ENCODE results near the gene AKR1B1. TPM values are rescaled to one million over a fixed set of nuclear protein-coding genes. Genes with fewer than 3 reads are reported as not detected.

AKR1B1 gene
- total RNA-seq, 1 donor from 2014 or later = 61.8 TPM

- Mint-ChIP-seq H3K4me1 (ENCODE audit: unreplicated experiment) (peaks cover 6% of the 10 kb centered on the region), H3K27me3 (ENCODE audit: unreplicated experiment) (no peaks in the 10 kb centered on the region), H3K36me3 (ENCODE audit: unreplicated experiment) (no peaks in the 10 kb centered on the region), H3K27ac (ENCODE audit: unreplicated experiment) (no peak overlapping the region), H3K4me3 (ENCODE audit: unreplicated experiment) (no peak overlapping the region), H3K9me3 (ENCODE audit: unreplicated experiment) (peaks cover 4% of the 10 kb centered on the region)
- no peak for TF ChIP-seq CTCF (IDR thresholded peaks at IDR 0.05)
- no peak for DNase-seq (ENCODE audit: extremely low spot score, unreplicated experiment)
These were observed 13.8 kb upstream of the AKR1B1 start for GRCh38 chr7:134472572-134473244.

GRCh38 chr7:134470864-134471263 lies 12.0 kb upstream of the AKR1B1 start:
- no peaks in the 10 kb centered on the region for H3K36me3 Mint-ChIP-seq (ENCODE audit: unreplicated experiment)
- no peak for DNase-seq (ENCODE audit: extremely low spot score, unreplicated experiment)
- no peaks in the 10 kb centered on the region for H3K27me3 Mint-ChIP-seq (ENCODE audit: unreplicated experiment)
- TF ChIP-seq CTCF (IDR thresholded peaks at IDR 0.05) = no peak
- peaks cover 6% of the 10 kb centered on the region for H3K4me1 Mint-ChIP-seq (ENCODE audit: unreplicated experiment)
- H3K9me3 Mint-ChIP-seq (ENCODE audit: unreplicated experiment) = peaks cover 8% of the 10 kb centered on the region
- no peak overlapping the region for H3K4me3 Mint-ChIP-seq (ENCODE audit: unreplicated experiment)
- H3K27ac Mint-ChIP-seq (ENCODE audit: unreplicated experiment) = no peak overlapping the region

GRCh38 chr7:134469622-134470021 lies 10.7 kb upstream of the AKR1B1 start:
- Mint-ChIP-seq H3K27me3 (ENCODE audit: unreplicated experiment) (no peaks in the 10 kb centered on the region), H3K4me1 (ENCODE audit: unreplicated experiment) (peaks cover 6% of the 10 kb centered on the region), H3K9me3 (ENCODE audit: unreplicated experiment) (peaks cover 12% of the 10 kb centered on the region), H3K4me3 (ENCODE audit: unreplicated experiment) (no peak overlapping the region), H3K36me3 (ENCODE audit: unreplicated experiment) (peaks cover 6% of the 10 kb centered on the region), H3K27ac (ENCODE audit: unreplicated experiment) (no peak overlapping the region)
- TF ChIP-seq CTCF (IDR thresholded peaks at IDR 0.05) = no peak
- DNase-seq (ENCODE audit: extremely low spot score, unreplicated experiment) = no peak

GRCh38 chr7:134468475-134468874 lies 9.6 kb upstream of the AKR1B1 start:
- Mint-ChIP-seq H3K9me3 (ENCODE audit: unreplicated experiment) (peaks cover 20% of the 10 kb centered on the region), H3K27me3 (ENCODE audit: unreplicated experiment) (no peaks in the 10 kb centered on the region), H3K4me1 (ENCODE audit: unreplicated experiment) (no peaks in the 10 kb centered on the region), H3K36me3 (ENCODE audit: unreplicated experiment) (peaks cover 7% of the 10 kb centered on the region), H3K27ac (ENCODE audit: unreplicated experiment) (no peak overlapping the region), H3K4me3 (ENCODE audit: unreplicated experiment) (no peak overlapping the region)
- DNase-seq (ENCODE audit: extremely low spot score, unreplicated experiment) = no peak
- no peak for TF ChIP-seq CTCF (IDR thresholded peaks at IDR 0.05)

- Mint-ChIP-seq H3K4me1 (ENCODE audit: unreplicated experiment) (no peaks in the 10 kb centered on the region), H3K36me3 (ENCODE audit: unreplicated experiment) (peaks cover 7% of the 10 kb centered on the region), H3K9me3 (ENCODE audit: unreplicated experiment) (peaks cover 20% of the 10 kb centered on the region), H3K4me3 (ENCODE audit: unreplicated experiment) (no peak overlapping the region), H3K27me3 (ENCODE audit: unreplicated experiment) (no peaks in the 10 kb centered on the region), H3K27ac (ENCODE audit: unreplicated experiment) (no peak overlapping the region)
- TF ChIP-seq CTCF (IDR thresholded peaks at IDR 0.05) = no peak
- DNase-seq (ENCODE audit: extremely low spot score, unreplicated experiment) = no peak
These were observed 9.2 kb upstream of the AKR1B1 start for GRCh38 chr7:134468054-134468453.
